GM03348 (cell line): ENCODE data around the gene CRIP2.

Experiments used
- DNase-seq: peaks from one replicate; pipeline ENCODE4 v3.0.0; 2012; ENCODE audit warnings: low spot score

The CRIP2 gene

DNA sequence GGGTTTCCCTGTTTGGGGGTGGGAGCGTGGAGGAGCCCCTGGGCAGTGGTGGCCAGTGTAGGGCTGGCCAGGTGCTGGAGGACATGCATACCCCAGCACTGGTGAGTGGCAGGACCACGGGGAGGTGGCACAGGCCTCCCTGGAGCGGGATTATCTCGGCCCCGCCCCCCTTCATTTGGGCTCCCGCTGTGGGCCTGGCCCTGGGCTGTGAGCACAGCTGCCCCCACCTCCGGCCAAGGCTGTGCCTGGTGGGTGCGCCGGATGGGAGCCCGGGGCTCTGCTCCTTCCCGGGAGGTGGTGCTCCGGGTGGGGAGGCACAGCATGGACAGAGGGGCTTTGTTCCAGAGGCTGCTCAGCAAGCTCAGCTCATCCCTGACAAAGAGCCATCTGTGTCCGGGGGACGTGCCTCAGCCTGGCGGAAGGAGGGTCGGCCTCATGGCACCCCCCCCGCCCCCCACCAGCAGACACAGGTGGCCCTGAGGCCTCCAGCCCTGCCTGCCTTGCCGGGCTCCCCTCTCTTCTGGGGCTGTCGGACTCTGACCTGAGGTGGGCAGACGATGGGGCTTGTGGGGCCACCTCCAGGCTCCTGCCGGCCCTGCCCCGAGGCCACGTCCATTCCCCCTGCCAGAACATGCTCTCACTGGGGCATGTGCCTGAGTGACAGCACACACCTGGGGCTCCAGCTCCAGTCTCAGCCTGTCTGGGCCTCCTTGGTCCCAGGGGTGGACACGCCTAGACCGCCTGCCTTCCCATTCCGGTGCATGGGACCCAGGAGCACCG is 24.8 kb downstream of the CRIP2 start:
- DNase-seq: no peak

DNA sequence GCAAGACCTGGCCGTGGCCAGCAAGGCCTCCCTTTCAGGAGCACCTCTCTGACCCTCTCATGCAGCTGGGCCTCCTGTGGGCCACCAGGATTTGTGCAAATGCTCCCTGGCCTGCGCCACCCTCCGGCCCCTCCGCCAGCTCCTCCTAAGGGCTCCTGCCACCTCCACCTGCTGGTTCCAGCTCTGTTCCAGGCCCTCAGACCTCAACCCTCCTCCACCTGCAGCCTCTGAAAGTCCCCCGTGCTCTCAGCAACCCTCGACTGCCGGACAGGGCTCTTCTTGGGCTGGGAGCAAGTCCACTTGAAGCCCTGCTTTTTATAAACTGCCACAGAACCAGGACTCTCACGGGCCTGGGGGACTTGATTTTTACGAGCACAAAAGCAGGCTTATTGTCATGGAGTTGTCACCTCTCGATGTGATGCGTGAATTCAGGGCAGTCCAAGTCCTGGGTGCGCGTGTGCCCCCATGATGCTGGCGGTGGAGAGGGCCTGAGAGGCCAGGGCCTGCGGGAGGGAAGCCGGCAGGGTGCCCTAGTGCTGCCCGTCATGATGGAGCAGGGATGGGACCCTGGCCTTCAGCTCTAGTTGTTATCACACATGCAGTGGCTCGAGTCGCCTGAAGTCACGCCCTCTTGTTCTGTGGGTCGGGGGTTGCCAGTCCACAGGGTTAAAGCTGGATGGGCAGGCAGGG is 25.6 kb downstream of the CRIP2 start:
- DNase-seq: no peak

DNA sequence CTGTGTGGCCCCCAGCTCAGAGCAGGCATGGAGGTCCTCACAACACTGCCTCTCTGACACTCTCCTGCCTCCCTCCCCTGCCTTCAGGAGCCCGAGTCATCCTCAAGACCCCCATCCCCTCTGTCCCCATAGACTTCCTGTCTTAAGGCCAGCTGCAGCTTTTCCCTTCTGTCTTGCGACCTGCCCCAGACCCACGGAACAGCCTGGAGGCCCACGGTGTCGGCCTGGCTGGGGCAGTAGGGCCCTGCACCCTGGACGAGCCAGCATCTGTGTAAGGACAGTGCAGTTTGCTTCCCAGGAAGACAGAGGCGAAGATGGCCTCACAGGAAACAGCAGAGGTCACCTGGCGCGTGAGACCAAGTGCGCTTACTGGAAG is 26.1 kb downstream of the CRIP2 start:
- no peak for DNase-seq

DNA sequence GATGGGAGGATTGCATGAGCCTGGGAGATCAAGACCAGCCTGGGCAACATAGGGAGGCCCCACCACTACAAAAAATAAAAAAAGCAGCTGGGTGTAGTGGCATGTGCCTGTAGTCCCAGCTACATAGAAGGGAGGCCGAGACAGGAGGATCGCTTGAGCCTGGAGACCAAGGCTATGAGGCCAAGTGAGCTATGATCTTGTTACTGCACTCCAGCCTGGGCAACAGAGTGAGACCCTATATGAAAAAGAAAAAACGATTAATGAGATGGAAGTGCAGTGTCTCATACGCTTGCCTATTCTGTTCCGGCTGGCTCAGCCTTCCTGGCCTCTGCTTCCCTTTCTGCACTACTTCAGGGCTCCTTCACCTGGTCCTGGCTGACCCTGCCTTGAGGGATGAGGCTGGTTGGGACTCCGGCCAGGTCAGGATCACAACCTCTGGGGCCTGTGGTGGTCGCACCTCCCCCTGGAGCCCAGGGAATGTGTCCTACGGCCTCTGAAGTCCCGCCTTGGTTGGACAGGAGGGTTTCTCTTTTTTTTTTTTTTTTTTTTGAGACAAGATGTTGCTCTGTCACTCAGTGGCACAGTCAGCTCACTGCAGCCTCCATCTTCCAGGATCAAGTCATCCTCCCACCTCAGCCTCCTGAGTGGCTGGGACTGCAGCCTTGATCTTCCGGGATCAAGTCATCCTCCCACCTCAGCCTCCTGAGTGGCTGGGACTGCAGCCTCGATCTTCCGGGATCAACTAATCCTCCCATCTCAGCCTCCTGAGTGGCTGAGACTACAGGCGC is 27.1 kb downstream of the CRIP2 start:
- no peak for DNase-seq

DNA sequence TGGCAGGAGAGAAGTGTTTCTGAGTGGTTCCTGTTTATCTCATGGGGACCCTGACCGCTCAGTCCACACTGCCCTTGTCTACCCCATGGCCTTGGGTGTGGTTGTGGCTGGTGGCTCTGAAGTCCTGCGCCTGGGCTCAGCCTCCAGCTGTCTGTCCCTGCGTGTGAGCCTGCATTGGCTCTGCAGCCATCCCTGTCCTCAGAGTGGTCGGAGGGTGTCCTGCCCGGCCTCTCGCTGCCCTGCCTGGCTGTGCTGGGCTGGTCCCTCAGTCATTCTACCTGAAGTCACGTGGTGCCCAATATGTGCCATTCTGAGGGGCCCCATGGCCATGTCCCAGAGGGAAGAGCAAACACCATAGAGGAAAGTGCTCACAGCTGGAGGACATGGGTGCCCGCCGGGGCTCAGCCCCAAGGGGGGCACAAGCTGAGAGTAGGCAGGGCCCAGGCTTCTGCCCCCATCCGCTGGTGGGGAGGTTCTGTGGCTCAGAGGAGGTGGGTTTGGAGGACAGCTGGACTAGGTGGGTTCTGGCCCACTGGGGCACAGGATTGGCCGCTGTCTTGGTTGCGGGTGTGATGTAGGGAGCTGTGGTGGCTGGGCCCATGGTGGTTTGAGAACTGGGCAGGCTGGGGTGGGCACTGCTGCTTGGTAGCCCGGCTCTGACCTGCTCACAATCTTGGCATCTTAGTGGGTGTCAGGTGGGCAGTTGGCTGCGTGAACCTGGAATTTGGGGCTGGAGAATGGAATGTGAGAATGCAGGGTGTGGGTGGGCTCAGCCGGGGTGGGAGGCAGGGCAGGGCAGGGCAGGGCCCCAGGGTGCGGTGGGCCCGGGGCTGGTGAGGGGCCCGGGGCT is 28.1 kb downstream of the CRIP2 start:
- DNase-seq: no peak

DNA sequence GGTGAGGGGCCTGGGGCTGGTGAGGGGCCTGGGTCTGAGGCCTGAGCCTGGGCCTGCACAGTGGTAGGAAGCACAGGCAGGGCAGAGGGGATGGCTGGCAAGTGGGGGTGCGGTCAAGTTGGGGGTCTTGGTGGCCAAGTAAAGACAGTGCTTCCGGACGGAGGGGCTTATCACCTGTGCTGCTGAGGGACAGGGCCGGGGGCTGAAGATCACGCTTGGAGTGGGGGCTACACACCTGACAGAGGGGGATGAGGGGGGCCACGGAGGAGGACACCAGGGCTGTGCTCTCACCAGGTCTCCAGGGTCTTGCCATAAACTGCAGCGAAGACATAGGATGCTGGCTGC is 28.6 kb downstream of the CRIP2 start:
- DNase-seq: no peak

DNA sequence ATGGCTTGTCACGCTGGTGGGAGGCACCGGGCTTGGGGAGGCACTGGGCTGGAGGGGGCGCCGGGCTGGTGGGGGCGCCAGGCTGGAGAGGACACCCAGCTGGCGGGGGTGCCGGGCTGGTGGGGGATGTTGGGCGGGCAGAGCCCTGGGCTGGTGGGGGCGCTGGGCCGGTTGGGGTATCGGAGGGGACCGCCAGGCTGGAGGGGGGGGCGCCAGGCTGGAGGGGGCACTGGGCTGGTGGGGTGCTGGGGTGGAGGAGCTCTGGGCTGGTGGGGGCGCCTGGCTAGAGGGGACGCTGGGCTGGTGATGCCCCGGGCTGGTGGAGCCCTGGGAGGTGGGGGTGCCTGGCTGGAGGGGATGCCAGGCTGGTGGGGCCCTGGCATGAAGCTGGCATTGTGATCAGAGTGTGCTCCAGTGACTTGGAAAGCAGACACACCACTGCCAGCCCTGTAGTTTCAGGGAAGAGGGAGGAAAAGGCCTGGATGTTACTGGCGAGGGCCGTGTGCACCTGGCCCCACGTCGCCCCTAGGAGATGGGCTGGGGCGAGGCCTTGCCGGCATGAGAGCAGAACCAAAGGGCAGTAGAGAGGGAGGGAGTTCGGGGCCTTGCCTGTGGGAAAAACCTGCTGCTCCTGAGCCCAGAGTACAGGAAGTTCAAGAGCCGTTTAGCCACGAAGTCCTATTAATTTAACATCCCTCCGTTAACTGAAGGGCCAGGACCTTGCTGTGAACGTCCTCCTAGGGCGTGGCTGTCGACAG is 29.5 kb downstream of the CRIP2 start:
- no peak for DNase-seq

DNA sequence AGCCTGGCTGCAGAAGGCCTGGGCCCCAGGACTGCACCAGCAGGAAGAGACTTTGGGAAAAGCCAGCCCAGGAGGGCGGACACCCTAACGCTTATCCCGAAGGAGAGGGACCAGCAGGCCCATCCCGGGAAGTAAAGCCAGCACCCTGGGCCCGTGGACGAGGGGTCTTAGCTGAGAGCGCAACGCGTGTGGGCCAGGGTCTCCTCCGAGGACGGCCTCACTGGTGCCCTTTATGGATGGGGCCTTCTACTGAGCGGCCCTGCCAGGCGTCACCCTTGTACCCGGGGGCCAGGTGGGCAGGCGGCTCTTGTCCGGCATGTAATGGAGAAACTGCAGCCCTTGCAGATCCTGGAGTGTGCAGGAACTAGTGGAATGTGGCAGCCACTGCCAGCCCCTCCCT is 30.5 kb downstream of the CRIP2 start:
- DNase-seq: no peak

DNA sequence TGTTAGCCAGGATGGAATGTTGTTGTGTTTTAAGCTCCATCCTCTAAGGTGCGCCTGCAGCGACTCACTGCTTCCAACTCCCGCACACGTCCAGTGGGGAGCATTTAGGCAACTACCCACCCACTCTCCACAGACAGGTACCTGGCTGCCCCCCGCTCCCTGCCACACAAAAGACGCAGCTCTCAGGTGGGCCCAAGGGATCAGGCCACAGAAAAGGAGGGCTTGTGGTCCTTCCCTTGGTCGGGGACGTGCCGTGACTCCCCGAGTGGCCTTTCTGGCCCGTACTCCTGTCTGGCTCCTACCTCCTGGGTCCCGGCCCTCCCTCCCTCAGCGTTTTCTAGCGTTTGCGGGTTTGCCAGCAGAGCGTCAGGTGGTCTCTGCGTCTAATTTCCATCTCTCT is 32.6 kb downstream of the CRIP2 start:
- DNase-seq: no peak

DNA sequence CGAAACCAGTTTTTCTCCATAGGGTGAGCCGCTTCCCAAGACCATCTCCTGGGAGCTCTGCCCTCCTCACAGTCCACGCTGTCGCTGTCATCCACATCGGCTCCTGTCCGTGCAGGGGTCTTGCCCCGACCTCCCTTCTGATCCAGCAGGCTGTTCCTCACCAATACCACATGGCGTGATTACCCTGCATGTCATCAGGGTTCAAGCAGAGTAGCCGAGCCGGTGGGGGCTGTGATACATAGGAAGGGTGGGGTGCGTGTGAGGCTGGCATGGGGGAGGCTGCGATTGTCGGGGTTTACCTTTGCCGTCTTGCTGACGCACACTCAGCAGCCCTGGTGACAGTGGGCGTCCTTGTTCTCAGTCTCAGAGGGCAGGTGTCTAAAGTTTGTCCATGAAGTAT is 33.4 kb downstream of the CRIP2 start:
- DNase-seq: no peak

DNA sequence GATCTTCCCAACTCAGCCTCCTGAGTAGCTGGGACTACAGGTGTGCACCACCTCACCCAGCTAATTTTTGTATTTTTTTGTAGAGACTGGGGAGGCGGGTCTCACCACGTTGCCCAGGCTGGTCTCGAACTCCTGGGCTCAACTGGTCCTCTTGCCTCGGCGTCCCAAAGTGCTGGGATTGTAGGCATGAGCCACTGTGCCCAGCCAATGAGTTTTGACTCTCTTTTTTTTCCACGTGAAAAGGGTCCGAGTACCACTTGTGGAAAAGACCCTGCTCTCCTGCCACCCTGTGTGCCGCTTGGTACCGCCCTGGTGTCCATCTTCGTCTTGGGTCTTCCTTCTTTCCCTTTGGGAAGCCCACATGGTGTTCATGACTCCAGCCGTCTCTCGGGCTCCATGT is 34.0 kb downstream of the CRIP2 start:
- DNase-seq: no peak

DNA sequence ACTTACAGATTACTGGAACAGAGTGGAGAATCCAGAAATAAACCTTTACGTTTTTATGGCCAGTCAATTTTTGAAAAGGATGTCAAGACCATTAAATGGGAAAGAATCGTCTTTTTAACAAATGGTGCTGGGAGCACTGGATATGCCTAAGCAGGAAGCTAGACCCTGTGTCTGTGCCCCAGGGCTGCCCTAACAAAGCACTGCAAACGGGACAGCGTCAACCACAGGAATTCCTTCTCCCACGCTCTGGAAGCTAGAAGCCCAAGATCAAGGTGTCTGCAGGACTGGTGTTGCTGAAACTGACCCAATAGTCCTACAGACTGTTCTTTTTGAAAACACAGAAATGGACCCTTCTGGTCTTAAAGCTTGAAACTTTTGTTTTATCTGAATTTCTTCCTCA is 42.5 kb downstream of the CRIP2 start:
- no peak for DNase-seq

DNA sequence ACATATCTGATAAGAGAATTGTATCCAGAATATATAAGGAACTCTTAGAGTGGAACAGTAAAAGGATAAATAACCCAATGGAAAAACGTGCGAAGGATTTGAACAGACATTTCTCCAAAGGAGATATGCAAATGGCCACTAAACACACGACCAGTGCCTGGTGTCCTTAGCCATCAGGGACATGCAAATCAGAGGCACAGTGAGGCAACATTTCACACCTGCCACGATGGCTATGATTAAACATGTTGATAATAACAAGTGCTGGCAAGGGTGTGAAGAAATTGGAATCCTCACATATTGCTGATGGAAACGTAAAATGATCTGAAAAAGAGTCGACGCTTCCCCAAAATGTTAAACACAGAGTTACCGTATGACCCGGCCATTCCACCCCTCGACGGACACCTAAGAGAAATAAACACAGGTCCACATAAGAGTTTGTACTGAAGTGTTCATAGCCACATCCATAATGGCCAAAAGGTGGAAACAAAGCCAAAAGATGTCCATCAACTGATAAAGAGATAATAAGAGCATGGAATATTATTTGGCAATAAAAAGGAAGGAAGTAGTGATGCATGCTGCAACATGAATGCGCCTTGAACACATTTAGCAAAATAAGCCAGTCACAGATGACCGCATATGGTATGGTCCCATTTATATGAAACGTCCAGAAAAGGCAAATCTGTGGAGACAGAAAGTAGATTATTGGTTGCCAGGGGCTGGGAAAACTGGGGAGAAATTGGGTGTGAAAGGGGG is 45.5 kb downstream of the CRIP2 start:
- DNase-seq: no peak

DNA sequence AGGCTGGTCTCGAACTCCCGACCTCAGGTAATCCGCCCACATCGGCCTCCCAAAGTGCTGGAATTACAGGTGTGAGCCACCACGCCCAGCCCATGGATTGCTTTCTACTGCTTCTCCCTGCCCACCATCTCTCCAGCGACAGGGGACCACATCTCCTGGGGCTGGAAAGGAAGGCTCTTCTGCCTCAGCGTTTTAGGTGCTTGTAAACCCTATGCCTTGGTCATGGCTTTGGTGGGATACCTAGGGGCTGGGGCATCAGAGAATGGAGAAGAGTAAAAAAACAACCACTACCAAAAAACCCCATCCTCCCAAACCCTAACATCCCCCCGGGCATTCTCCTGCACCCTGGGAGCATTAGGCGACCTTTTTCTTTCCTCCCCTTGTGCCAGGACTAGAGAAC is 50.7 kb downstream of the CRIP2 start:
- peak; percentile 17 for DNase-seq

DNA sequence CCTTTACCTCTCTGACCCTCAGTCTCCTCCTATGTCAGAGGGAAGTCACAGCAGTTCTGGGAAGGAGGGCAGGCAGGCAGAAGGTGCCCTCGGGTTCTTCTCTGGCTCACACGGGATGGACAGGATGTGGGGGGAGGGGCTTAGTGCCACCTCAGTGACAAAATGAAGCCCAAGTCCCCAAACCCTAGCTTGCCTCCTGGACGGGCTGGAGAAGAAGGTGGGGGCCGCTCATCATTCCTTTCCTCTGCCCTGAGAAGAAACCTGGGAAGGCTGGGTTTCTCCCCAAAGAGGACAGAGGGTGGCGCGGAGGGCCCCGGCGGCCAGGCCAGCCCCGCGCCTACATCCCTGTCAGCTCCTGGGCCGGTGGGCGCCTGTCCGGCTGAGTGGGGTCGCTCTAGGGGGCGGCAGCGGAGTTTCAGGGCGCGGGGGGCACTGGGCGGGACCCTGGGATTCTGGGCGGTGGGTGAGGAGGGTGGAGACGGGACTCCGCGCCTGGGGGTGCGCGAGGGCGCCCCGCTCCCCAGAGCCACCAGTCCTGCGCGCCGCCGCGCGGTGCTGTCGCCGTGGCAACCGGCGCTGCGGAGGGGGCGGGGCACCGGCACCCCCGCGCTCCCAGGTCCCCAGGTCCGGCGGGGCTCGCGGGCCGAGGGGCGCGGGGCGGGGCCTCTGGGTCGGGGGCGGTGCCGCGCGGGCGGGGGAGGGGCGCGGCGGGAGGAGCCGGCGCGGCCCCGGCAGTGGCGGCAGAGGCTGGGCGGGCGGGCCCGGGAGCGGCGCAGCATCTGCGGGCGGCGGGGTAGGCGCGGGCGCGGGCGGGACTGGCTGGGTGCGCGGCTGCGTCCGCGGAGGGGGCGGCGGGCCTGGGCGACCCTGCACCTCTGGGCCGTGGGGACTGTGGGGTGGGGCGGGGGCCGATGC is 51.5 kb downstream of the CRIP2 start, which contains the start of gene TMEM121:
Gene TMEM121, plus strand, starts transcription at position 723 of the 915 bp plus-strand sequence. CDS start 2,252 bp downstream, outside the sequence.
- peak; percentile 81 for DNase-seq

DNA sequence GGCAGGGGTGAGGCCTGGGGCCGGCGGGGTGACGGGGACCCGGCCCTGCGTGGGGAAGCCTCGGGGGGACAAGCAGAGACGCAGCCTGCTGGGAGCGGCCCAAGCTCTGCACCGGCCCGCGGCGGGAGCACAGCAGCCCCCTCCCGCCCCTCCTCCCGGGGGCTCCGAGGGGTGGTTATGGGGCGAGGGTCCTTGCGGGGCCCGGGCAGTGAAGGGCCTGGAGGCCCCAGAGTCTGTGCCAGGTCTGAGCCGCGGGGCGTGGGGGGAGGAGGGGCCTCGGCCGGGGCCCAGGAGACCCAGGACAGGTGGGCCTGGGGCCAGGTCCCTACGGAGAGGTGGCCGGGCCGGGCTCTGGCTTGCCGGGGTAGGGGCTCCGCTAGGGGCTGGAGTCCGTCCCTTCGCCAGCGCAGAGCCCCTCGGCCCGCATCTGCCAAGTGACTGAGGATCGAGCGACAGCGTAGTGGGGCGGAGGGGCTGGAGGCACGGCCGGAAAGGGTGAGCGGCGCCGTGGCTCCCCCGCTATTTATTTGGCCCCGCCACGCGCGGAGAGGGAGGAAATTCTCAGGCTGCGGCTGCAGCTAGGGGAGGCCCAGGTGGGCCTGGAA is 52.3 kb downstream of the CRIP2 start:
- peak; percentile 42 for DNase-seq

DNA sequence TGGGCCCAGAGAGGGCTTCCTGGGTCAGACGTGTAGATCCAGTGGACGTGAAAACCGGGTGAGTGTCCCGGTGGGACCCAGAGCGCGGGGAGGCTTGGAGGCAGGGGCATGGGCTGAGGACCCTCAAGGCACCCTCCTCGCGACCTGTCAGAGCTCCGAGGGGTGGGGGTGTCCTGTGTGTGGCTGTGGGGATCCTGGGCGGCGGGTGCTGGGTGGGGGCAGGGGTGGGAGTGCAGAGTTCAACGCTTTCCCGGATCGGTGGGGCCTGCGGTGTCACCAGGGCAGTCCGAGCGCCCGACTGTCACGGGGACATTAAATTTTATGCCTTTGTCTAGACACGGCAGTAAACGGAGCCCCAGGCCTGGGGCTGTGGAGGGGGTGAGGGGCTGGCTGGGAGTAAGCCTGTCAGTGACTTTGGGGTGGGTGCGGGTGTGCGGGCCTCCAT is 52.8 kb downstream of the CRIP2 start:
- no peak for DNase-seq

DNA sequence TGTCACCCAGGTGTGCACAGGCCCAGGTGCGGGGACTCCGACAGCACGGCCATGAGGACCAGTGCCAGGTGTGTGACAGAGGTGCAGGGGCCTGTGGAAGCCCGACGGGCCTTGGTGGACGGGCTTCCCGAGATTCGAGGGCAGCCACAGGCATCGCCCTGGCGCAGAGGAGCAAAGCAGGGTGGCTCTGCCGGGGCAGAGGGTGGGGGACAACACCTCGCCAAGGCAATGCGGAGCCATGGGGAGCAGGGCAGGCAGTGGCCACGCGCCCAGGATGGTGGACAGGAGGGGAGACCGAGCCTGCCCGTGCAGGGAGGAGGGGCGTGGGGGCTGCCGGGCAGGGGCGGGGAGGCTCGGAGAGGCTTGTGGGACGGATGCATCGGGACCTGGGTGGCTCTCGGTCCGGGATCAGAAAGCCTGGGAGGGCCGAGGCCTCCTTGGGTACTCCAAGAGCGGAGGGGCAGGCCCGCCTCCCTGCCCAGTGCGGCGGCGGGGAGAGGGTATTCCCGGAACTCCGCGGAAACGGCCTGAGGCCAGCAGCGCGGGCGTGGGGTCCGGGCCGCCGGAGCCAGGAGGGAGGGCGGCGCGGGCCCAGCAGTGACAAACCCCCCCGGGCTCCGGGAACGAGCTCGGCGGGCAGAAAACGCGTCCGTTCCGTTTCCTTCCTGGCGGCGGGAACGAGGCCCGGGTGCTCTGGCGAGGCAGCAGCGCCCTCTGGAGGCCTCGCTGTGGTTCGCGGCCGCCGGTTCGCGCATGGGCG is 53.4 kb downstream of the CRIP2 start:
- DNase-seq: peak; percentile 97
